Measurements from ENCODE around the gene RPN2.

GRCh38 chr20:37188787-37189186 is 9.7 kb downstream of the RPN2 start:
- no peak for TF ChIP-seq CTCF (conservative IDR thresholded peaks at IDR 0.05; ENCODE audit: low read depth, low read length)
- no peak for TF ChIP-seq EZH2phosphoT487 (IDR thresholded peaks at IDR 0.05; ENCODE audit: borderline replicate concordance, low read length)

All from PC-3 (cell line).